K562 (cell line): ENCODE measurements around the gene DNAJC8. TPM values are rescaled to one million over a fixed set of nuclear protein-coding genes. Genes with fewer than 3 reads are reported as not detected.

Experiments
- ATAC-seq: fragments of 200-7000 bp; cut with Tn5 transposase; 3 replicates; pipeline ENCODE4 v1.9.1; 2020; ENCODE audit warnings: moderate library complexity
- BruUV-seq: library from RNA; stranded (reverse); fragments of 400-500 nt; replicated peaks from 2 replicates; lab custom pipeline; 2021; lab: Mats Ljungman, UMichigan
- CTCF ChIA-PET: fragments of 300-600 bp; formaldehyde crosslinking; extraction: SDS; loops from one replicate; lab custom pipeline; 2021; ENCODE audit warnings: low intra/inter-chr PET ratio; lab: Yijun Ruan, JAX
- POLR2A ChIA-PET: fragments of 300-600, 350-650 bp; sonication (Branson Sonifier 250); formaldehyde crosslinking; extraction: SDS; loops from one replicate; lab custom pipeline; 2021; ENCODE audit warnings: antibody characterized with exemption, inconsistent platforms; lab: Yijun Ruan, JAX
- DNase-seq, 4 experiments: peaks; one replicate each; pipeline versions ENCODE4 v3.0.0 to v3.0.0-alpha.2; 2011 to 2018; ENCODE audit warnings: low spot score in 3 of 4, mixed read lengths in 3 of 4; ENCODE audit errors: extremely low read depth in 1 of 4
- FAIRE-seq: peaks from 2 replicates; lab custom pipeline; 2011; peaks lifted over from hg19 to GRCh38; lab: Jason Lieb, UNC
- H2AFZ ChIP-seq: 2 replicates; pipeline ENCODE4 v1.6.0; 2011; ENCODE audit warnings: low read depth, low read length, control low read depth, inconsistent platforms
- H3K27ac ChIP-seq: fragments of 200-600 bp; 3 replicates; pipeline ENCODE4 v1.8.0; 2011; ENCODE audit warnings: low read depth, mild to moderate bottlenecking, control low read depth, inconsistent platforms, low read length, moderate library complexity, mixed read lengths; ENCODE audit errors: extremely low read depth
- H3K27me3 ChIP-seq, 2 experiments: fragments of 300-600 bp in 1 of 2; 2 replicates in 1 of 2; 3 replicates in 1 of 2; pipeline versions ENCODE4 v1.6.0 to v1.8.0; 2011; ENCODE audit warnings: inconsistent platforms in 2 of 2, low read length in 2 of 2, mild to moderate bottlenecking in 1 of 2, mixed read lengths in 1 of 2, moderate library complexity in 1 of 2; ENCODE audit not compliant: control insufficient read depth in 2 of 2, insufficient read depth in 2 of 2
- H3K36me3 ChIP-seq: fragments of 300-600 bp; 3 replicates; pipeline ENCODE4 v1.8.0; 2011; ENCODE audit warnings: mild to moderate bottlenecking, low read length, inconsistent platforms; ENCODE audit not compliant: control insufficient read depth, insufficient read depth
- H3K4me1 ChIP-seq, 2 experiments: fragments of 200-600 bp in 1 of 2; replicated peaks in 1 of 2; 2 replicates in 1 of 2; 3 replicates in 1 of 2; pipeline versions ENCODE4 v1.5.1 to v1.8.0; 2011; ENCODE audit warnings: inconsistent platforms in 2 of 2, low read length in 2 of 2, mild to moderate bottlenecking in 1 of 2, mixed read lengths in 1 of 2, moderate library complexity in 1 of 2; ENCODE audit not compliant: control insufficient read depth in 2 of 2, insufficient read depth in 2 of 2
- H3K4me2 ChIP-seq: 2 replicates; pipeline ENCODE4 v1.6.1; 2011; ENCODE audit warnings: low read length, control low read depth, inconsistent platforms, mixed read lengths; ENCODE audit not compliant: insufficient read depth
- H3K4me3 ChIP-seq: fragments of 200-600 bp; sonication (generic), shearing (Covaris generic); 2 replicates; pipeline ENCODE4 v1.5.1; 2016; ENCODE audit warnings: control low read depth, inconsistent platforms
- H3K79me2 ChIP-seq: fragments of 200-600 bp; 3 replicates; pipeline ENCODE4 v1.8.0; 2011; ENCODE audit warnings: low read length, inconsistent platforms; ENCODE audit not compliant: control insufficient read depth, insufficient read depth
- H3K9ac ChIP-seq, 2 experiments: 2 replicates each; pipeline versions ENCODE4 v1.6.0 to v1.6.1; 2011; ENCODE audit warnings: low read depth in 2 of 2, low read length in 2 of 2, control low read depth in 1 of 2, inconsistent platforms in 1 of 2, mild to moderate bottlenecking in 1 of 2, mixed read lengths in 1 of 2; ENCODE audit not compliant: insufficient read depth in 1 of 2
- H3K9me1 ChIP-seq: one replicate; pipeline ENCODE4 v1.6.0; 2011; ENCODE audit warnings: inconsistent platforms, mild to moderate bottlenecking, low read length, moderate library complexity; ENCODE audit not compliant: control insufficient read depth, insufficient read depth
- H3K9me3 ChIP-seq: replicated peaks from 2 replicates; pipeline ENCODE4 v1.5.1; 2011; ENCODE audit warnings: low read depth, low read length, inconsistent platforms; ENCODE audit not compliant: control insufficient read depth, insufficient read depth
- H4K20me1 ChIP-seq: replicated peaks from 2 replicates; pipeline ENCODE4 v1.6.1; 2011; ENCODE audit warnings: low read length, inconsistent platforms, mixed read lengths; ENCODE audit not compliant: control insufficient read depth, insufficient read depth
- CBFA2T2 ChIP-seq: fragments of 450-650 bp; conservative IDR thresholded peaks from 2 replicates; pipeline ENCODE4 v1.6.1; 2017; ENCODE audit warnings: mild to moderate bottlenecking
- CBX2 ChIP-seq: fragments of 200-600 bp; sonication (generic); IDR thresholded peaks from one replicate; pipeline ENCODE4 v1.6.1; 2012; ENCODE audit warnings: mild to moderate bottlenecking, low read length, inconsistent platforms; ENCODE audit not compliant: insufficient read depth, poor library complexity, severe bottlenecking
- CEBPB ChIP-seq: fragments of 450-650 bp; IDR thresholded peaks from 2 replicates; pipeline ENCODE4 v1.6.1; 2016; ENCODE audit warnings: missing genetic modification characterization, missing compliant biosample characterization
- GABPB2 ChIP-seq: fragments of 250-450 bp; sonication (Bioruptor Pico); conservative IDR thresholded peaks from 2 replicates; pipeline ENCODE4 v1.5.1; 2021; ENCODE audit warnings: mild to moderate bottlenecking
- GTF3C2 ChIP-seq: IDR thresholded peaks from 3 replicates; pipeline ENCODE4 v1.6.1; 2011; ENCODE audit warnings: borderline replicate concordance, mild to moderate bottlenecking, moderate library complexity; ENCODE audit not compliant: insufficient read length; ENCODE audit errors: extremely low read depth
- HEY1 ChIP-seq: fragments of 250-450 bp; sonication (Bioruptor Pico); IDR thresholded peaks from 2 replicates; pipeline ENCODE4 v1.5.0; 2020; ENCODE audit warnings: mild to moderate bottlenecking, moderate library complexity, borderline replicate concordance
- HNRNPH1 ChIP-seq: fragments of 200-400 bp; formaldehyde crosslinking; optimal IDR thresholded peaks from 2 replicates; pipeline ENCODE3; 2017; ENCODE audit warnings: low read depth, mild to moderate bottlenecking, low read length, moderate library complexity
- NR4A1 ChIP-seq, 2 experiments: fragments of 250-450 bp in 1 of 2; fragments of 450-650 bp in 1 of 2; sonication (Bioruptor Pico) in 1 of 2; IDR thresholded peaks; 2 replicates each; pipeline versions ENCODE4 v1.4.0 to v1.6.1; 2016 to 2020; ENCODE audit warnings: mild to moderate bottlenecking in 2 of 2, missing compliant biosample characterization in 1 of 2, missing genetic modification characterization in 1 of 2, moderate library complexity in 1 of 2
- ZNF780A ChIP-seq: fragments of 250-450 bp; sonication (Bioruptor Pico); IDR thresholded peaks from 2 replicates; pipeline ENCODE4 v1.5.0; 2021; ENCODE audit warnings: mild to moderate bottlenecking
- ZZZ3 ChIP-seq: fragments of 450-650 bp; IDR thresholded peaks from 2 replicates; pipeline ENCODE4 v1.6.1; 2016; ENCODE audit warnings: antibody characterized with exemption, mild to moderate bottlenecking, moderate library complexity
- WGBS: fragments of 100-300 bp; shearing (Covaris generic); methylation state at CpG from one replicate; pipeline ENCODE4 v1.1.6; 2016; ENCODE audit warnings: low coverage, mixed read lengths; ENCODE audit not compliant: insufficient coverage; ENCODE audit errors: missing lambda C conversion rate; 5-methylcytosine and 5-hydroxymethylcytosine counted together
- in situ Hi-C: fragments of 300-500 bp; cut with MboI; formaldehyde crosslinking; loops from 4 replicates; pipeline ENCODE4 v1.15.0; 2018; ENCODE audit warnings: inconsistent platforms, mixed read lengths
- intact Hi-C: fragments of 100-400 bp; cut with micrococcal nuclease; formaldehyde crosslinking; loops from 2 replicates; pipeline ENCODE4 v1.14.2; 2022
- polyA plus RNA-seq, 8 experiments: library from polyadenylated mRNA; depleted of rRNA in 4 of 8; stranded (reverse) in 5 of 8; unstranded in 3 of 8; fragments of >200 nt; fragmentation: Nextera tagmentation in 2 of 8; fragmentation: Illumina TruSeq in 1 of 8; extraction: Ambion mirVana in 2 of 8; extraction: Trizol in 1 of 8; gene quantifications; 2 replicates each; pipeline versions ENCODE4 v1.2.1 to v1.2.3, GENCODE V29; 2011 to 2014; ENCODE audit warnings: inconsistent platforms in 1 of 8, missing spikeins in 1 of 8
- total RNA-seq, 7 experiments: library from RNA; depleted of rRNA in 6 of 7; stranded (reverse); fragments of >200 nt in 6 of 7; fragmentation: Illumina TruSeq in 2 of 7; extraction: Trizol in 2 of 7; gene quantifications; 2 replicates each; pipeline versions ENCODE4 v1.2.1 to v1.2.3, GENCODE V29; 2011 to 2021; ENCODE audit warnings: low replicate concordance in 1 of 7

The DNAJC8 gene
- total and polyA plus RNA-seq, 9 of the 15 experiments (the other 6 are each of a cell fraction or from before 2014, with no cell fraction given): 143 to 508 (median 209) TPM

- TF ChIP-seq HEY1 (CRISPR knock-in tag): no peak
- no peak for TF ChIP-seq GTF3C2
- no peak for TF ChIP-seq GABPB2 (CRISPR knock-in tag)
- no peak for TF ChIP-seq NR4A1 (CRISPR knock-in tag; IDR thresholded peaks at IDR 0.05)
- TF ChIP-seq NR4A1 (tag; IDR thresholded peaks at IDR 0.05): no peak
Observed at GRCh38 chr1:28160782-28161266, 72.0 kb downstream of the DNAJC8 start (continued).

GRCh38 chr1:28159680-28160079 lies 73.1 kb downstream of the DNAJC8 start:
- no peaks in the 10 kb centered on the region for H3K9me3 ChIP-seq
- H3K27me3 ChIP-seq: no peaks in the 10 kb centered on the region
- in situ Hi-C loops: no loop called here
- ATAC-seq: no peak
- peaks cover 10 to 13% of the 10 kb centered on the region in 2 experiments; a peak in 4 of 5 replicates for H3K4me1 ChIP-seq
- BruUV-seq: no TSS peak
- H3K27ac ChIP-seq: no peak overlapping the region
- CTCF ChIA-PET: no interaction called here
- TF ChIP-seq CEBPB (tag) (no peak), ZNF780A (CRISPR knock-in tag) (no peak), CBX2 (no peak), ZZZ3 (no peak), HNRNPH1 (no peak), CBFA2T2 (no peak)
- TF ChIP-seq, all 486 proteins: peak for 0
- H3K4me3 ChIP-seq: no peak overlapping the region
- no peak overlapping the region for H3K4me2 ChIP-seq
- H3K36me3 ChIP-seq: no peaks in the 10 kb centered on the region
- no peaks in the 10 kb centered on the region for H3K9me1 ChIP-seq
- no peaks in the 10 kb centered on the region for H3K79me2 ChIP-seq
- H3K9ac ChIP-seq: no peak overlapping the region; a peak in 1 of 4 replicates
- intact Hi-C loops: no loop called here
- POLR2A ChIA-PET: interaction anchor here (1.7 kb wide), 1 partner anchor 10 kb away, joined by 7 read pairs; no protein-coding TSS in a partner anchor
- H2AFZ ChIP-seq: no peak overlapping the region
- no peaks in the 10 kb centered on the region for H4K20me1 ChIP-seq
- DNase-seq (no peak), FAIRE-seq (no peak)
- 69% methylated on average over 7 of the region's 7 CpGs for WGBS
